Right lobe of liver (tissue), 6 donors: ENCODE measurements around the gene MNX1. TPM values are rescaled to one million over a fixed set of nuclear protein-coding genes. Genes with fewer than 3 reads are reported as not detected.

Experiments used
- ATAC-seq, 4 donors: fragments of 200-7000 bp; cut with Tn5 transposase; one replicate each; pipeline ENCODE4 v1.9.1; 2020; ENCODE audit warnings: mild to moderate bottlenecking in 4 of 4, moderate library complexity in 4 of 4
- DNase-seq, 3 donors: peaks; one replicate each; pipeline ENCODE4 v3.0.0-alpha.2; 2020
- H3K27ac ChIP-seq, 3 donors: fragments of 200-600 bp; one replicate each; pipeline ENCODE4 v1.8.0; 2022
- H3K27me3 ChIP-seq, 2 donors: fragments of 200-600 bp; one replicate each; pipeline ENCODE4 v1.8.0; 2022
- H3K36me3 ChIP-seq, 4 donors: fragments of 200-600 bp; sonication (generic) in 1 of 4; one replicate each; pipeline versions ENCODE4 v1.5.1 to v1.8.0; 2017 to 2022; ENCODE audit warnings: control low read depth in 1 of 4
- H3K4me1 ChIP-seq, 4 donors: fragments of 200-600 bp; sonication (generic) in 1 of 4; one replicate each; pipeline versions ENCODE4 v1.5.1 to v1.8.0; 2017 to 2022; ENCODE audit warnings: control low read depth in 1 of 4
- H3K4me3 ChIP-seq, 3 donors: fragments of 200-600 bp; one replicate each; pipeline ENCODE4 v1.8.0; 2022
- H3K9me3 ChIP-seq, 4 donors: fragments of 200-600 bp; sonication (generic) in 1 of 4; one replicate each; pipeline versions ENCODE4 v1.5.1 to v1.8.0; 2017 to 2022; ENCODE audit warnings: control low read depth in 1 of 4
- CTCF ChIP-seq, 4 donors: fragments of 200-600 bp in 3 of 4; fragments of 450-650 bp in 1 of 4; IDR thresholded peaks; one replicate each; pipeline versions ENCODE4 v1.5.1 to v1.8.0; 2016 to 2022; ENCODE audit warnings: antibody characterized with exemption in 4 of 4, mild to moderate bottlenecking in 2 of 4
- POLR2A ChIP-seq: fragments of 450-650 bp; IDR thresholded peaks from one replicate; pipeline ENCODE4 v1.6.1; 2017; ENCODE audit warnings: antibody characterized with exemption, mild to moderate bottlenecking
- WGBS: methylation state at CpG from one replicate; pipeline ENCODE4 v1.1.6; 2018; ENCODE audit warnings: low coverage, low lambda C conversion rate; ENCODE audit not compliant: insufficient coverage; ENCODE audit errors: missing lambda C conversion rate; 5-methylcytosine and 5-hydroxymethylcytosine counted together
- intact Hi-C, 2 donors: fragments of 100-400 bp; cut with DNase I; formaldehyde crosslinking; loops; one replicate each; pipeline versions ENCODE4 v1.11.2 to v1.14.1; 2022
- total RNA-seq, 6 experiments: library from RNA; depleted of rRNA in 2 of 6; stranded (reverse); fragments of >200 nt in 2 of 6; fragmentation: NEBNext Ultra II Directional in 3 of 6; extraction: Animal tissue kit (Norgen Biotek cat#: 25700) in 3 of 6; gene quantifications; one replicate each; pipeline versions ENCODE4 v1.1.0 to v1.2.4, GENCODE V29; 2016 to 2023
- donor health status: DM: no; HTN: yes; CAD: no.
- donor health status: DM: no; HTN: no; CAD: no.
- donor health status: DM: no; HTN: no; CAD: no.
- donor health status: DM: no; HTN: yes; CAD: no.
- donor health status: DM: no; HTN: yes; CAD: no.

MNX1 gene
- total RNA-seq, 6 experiments from 2014 or later = not detected

- Histone ChIP-seq H3K9me3 (no peaks in the 10 kb centered on the region), H3K36me3 (no peaks in the 10 kb centered on the region), H3K4me1 (no peaks in the 10 kb centered on the region), H3K4me3 (no peak overlapping the region), H3K27me3 (no peaks in the 10 kb centered on the region), H3K27ac (no peak overlapping the region)
- 72% methylated on average over 8 of the region's 25 CpGs for WGBS
- DNase-seq (no peak), ATAC-seq (peak in 1 of 4 donors; percentile 10)
- intact Hi-C loops = no loop called here
- TF ChIP-seq POLR2A (no peak), CTCF (IDR thresholded peaks at IDR 0.05) (no peak)
Observed at GRCh38 chr7:156989766-156990535, 20.5 kb downstream of the MNX1 start.

DNA sequence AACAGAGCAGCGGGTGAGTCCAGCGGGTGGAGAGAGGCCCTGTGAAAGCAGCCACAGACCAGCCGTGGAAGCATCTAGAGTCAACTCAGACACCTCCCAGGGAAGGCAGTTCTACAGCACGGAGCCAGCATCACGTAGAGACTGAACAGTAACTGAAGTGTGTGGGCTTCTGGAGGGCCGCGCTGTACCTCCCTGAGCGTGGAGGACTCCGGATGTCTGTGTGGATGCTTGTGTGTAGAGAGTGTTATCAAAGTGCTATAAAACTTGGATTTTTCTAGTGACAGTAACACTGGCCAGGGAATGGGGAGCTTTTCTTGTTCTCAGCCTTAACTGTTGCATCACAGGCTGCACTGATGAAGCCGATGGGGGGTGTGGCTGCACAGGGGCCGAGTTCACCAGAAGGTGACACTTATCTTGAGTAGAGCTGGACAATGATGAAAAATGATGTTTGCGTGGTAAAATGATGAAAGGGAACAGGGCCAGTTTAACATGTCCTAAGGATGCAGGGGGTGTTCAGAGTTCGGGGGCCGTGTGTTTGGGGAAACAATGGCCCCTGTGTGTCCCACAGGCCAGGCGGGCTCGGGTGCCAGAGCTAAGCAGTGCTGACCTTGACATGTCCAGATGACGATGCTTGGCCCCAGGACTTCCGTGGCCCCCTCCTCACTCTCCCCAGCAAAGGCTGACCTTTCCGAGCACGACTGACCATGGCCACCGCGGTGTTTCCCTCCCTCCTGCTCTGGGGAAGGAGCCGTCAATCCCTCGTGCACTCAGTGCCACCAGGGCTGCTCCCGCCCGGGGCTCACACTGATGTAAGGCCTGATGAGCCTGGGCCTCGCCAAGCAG lies 21.9 kb downstream of the MNX1 start:
- TF ChIP-seq CTCF (IDR thresholded peaks at IDR 0.05) (no peak), POLR2A (no peak)
- intact Hi-C loops = no loop called here
- H3K36me3 ChIP-seq = no peaks in the 10 kb centered on the region
- 73% methylated on average over 14 of the region's 27 CpGs for WGBS
- DNase-seq = no peak
- H3K27ac ChIP-seq = no peak overlapping the region
- H3K4me1 ChIP-seq = no peaks in the 10 kb centered on the region
- H3K4me3 ChIP-seq = no peak overlapping the region
- ATAC-seq = no peak
- no peaks in the 10 kb centered on the region for H3K27me3 ChIP-seq
- no peaks in the 10 kb centered on the region for H3K9me3 ChIP-seq

DNA sequence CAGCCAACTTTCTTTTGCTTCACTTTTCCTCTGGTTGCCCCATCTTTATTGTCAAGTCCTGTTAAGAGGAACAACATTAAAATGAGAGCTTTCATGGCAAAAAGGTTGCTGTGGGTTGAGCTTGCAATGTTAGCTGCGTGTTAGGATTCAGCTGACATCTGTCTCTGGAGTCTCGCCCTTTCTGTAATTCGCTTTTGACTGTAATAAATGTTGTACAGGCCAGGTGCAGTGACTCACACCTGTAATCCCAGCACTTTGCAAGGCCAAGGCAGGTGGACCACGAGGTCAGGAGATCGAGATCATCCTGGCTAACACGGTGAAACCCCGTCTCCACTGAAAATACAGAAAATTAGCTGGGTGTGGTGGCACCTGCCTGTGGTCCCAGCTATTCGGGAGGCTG lies 24.1 kb downstream of the MNX1 start:
- WGBS = 88% methylated on average over 8 of the region's 8 CpGs
- Histone ChIP-seq H3K9me3 (no peaks in the 10 kb centered on the region), H3K27ac (no peak overlapping the region), H3K36me3 (no peaks in the 10 kb centered on the region), H3K4me1 (no peaks in the 10 kb centered on the region), H3K27me3 (no peaks in the 10 kb centered on the region), H3K4me3 (no peak overlapping the region)
- ATAC-seq (no peak), DNase-seq (no peak)
- TF ChIP-seq CTCF (IDR thresholded peaks at IDR 0.05) (no peak), POLR2A (no peak)
- intact Hi-C loops = no loop called here

DNA sequence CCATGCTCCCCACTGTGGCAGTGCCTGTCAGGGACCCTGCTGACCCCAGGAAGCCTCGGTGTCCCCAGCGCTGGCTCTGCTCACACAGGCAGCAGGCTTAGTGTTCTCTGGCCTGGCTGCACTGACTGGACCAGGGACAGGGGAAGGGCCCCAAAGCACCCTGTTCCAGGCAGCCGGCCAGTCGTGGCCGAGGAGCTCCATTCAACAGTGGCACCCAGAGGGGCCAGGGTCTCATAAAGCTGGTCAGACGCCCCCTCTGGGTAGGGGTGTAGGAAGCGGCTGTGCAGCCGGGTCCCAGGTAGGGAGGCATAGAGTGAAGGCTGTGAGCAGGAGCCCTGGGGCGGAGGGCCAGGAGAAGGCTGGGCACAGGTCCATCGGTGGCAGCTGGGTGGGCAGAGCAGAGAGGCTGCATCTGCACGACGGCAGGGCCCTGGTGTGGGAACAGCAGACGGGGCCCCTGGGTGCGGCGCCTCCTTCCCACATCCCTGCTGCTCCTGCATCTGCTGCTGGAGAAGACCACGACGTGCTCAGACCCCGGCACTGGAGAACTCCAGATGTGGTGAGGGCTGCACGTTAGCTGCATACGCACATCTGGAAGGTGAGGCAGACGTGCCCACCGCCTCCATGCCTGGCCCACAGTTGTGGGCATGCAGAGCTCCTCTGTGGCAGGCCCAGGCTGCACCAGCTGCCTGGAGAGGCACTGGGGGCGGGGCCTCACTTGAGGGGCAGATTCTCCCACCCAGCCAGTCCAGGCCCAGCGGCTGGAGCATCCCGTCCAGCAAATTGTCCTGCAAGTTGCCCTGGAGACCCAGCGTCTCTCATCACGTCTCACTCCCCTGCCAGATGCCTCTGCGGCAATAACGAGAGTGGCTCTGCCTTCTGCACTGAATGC lies 25.1 kb downstream of the MNX1 start:
- intact Hi-C loops = no loop called here
- Histone ChIP-seq H3K36me3 (no peaks in the 10 kb centered on the region), H3K9me3 (no peaks in the 10 kb centered on the region), H3K27ac (no peak overlapping the region), H3K4me3 (no peak overlapping the region), H3K27me3 (no peaks in the 10 kb centered on the region), H3K4me1 (no peaks in the 10 kb centered on the region)
- ATAC-seq (peak in 1 of 4 donors; percentile 36), DNase-seq (no peak)
- WGBS = 82% methylated on average over 5 of the region's 29 CpGs
- no peak for TF ChIP-seq CTCF (IDR thresholded peaks at IDR 0.05)
- TF ChIP-seq POLR2A = no peak
